Hematopoietic multipotent progenitor cell treated with erythropoietin and hydrocortisone succinate and interleukin-3 and kit ligand, for 15 days (in vitro differentiated cells): ENCODE measurements around the gene PPM1F.

Source experiments
- DNase-seq: peaks from one replicate; pipeline ENCODE4 v3.0.0-alpha.2; 2015; ENCODE audit warnings: low spot score

Gene PPM1F

GRCh38 chr22:21960200-21961126 lies 7.8 kb upstream of the PPM1F start:
- DNase-seq = no peak

GRCh38 chr22:21959274-21960074 lies 6.8 kb upstream of the PPM1F start:
- no peak for DNase-seq

DNA sequence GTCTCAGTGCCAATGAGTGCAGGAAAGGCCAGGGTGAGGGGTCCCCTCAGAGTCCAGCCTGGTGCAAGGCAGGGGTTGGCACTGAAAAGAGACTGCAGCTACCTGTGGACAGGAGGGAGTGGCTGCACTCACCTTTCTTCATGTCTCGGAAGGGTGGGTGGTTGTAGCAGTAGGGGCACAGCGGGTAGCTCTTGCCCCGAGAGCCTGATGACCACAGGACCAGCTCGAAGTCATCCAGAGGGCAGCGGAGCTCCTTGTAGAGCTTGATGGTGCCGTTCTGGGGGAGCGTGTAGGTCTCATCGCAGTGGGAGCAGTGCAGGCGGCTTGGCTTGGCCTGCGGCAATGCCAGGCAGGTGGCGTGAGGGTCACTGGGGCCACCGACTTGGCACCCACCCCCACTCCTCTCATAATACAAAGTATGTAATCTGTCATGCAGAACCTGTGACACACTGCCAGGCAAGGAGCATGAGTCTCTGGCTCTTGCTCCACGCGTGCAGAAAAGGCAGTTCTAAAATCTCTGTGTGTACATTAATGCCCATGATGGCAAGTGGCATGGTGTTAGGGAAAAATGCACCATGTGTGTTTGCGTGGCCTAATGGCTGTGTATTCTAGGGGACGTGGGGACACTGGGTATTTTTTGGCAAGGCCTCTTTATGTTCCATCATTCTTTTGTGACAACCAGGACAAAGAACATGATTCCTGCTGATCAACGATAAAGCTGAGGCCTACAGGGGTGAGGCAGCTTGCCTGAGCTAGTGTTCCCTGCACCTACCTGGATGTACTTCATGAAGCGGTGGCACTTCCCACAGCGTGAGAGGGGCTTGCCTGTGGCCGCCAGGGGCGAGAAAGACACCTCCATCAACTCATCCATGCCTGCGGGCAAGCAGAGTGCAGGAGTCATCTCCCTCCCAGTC lies 6.0 kb upstream of the PPM1F start:
- no peak for DNase-seq

DNA sequence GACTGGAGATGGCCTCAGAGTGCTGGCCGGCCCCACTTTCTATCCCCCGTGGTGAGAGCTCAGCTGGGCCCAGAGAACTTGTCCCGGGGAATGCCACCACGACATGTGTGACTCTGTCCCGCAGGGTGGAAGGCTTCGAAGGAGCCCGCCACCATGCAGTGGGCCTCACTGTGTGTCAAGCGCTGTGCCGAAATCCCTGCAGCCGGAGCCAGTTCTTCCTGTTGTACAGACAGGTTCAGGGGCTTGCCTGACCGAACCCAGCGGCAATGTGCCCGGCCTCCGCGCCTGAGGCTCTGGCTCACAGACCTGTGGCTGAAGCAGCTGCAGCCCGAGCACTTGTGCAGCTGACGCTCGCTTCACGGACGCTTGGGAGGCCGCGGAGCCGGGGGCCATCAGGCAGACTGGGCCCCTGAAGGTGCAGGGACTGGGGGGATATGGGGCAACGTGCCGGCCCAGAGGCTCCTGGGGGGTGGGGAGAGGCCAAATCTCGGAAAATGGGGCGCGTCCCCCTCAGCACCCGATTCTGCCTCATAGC lies 650 bp downstream of the PPM1F start:
- no peak for DNase-seq

DNA sequence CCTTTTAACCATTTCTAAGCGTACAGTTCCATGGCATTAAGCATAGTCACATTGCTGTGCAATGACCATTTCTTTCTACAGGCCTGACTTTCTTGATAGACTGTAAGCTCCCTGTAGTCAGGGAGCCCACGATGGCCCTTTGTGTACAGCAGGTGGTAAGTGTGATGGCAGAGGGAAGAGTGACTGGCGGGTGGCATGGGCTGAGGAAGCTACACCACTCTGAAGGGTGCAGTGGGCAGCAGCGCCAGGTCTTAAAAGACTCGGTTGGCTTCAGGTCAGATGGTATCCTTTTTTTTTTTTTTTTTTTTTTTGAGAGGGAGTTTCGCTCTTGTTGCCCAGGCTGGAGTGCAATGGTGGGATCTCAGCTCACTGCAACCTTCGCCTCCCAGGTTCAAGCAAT lies 1.6 kb downstream of the PPM1F start:
- DNase-seq = no peak

- DNase-seq = no peak
Measured at GRCh38 chr22:21949948-21950347, 2.7 kb downstream of the PPM1F start.

GRCh38 chr22:21949569-21949918 lies 3.1 kb downstream of the PPM1F start:
- no peak for DNase-seq

- no peak for DNase-seq
Measured at GRCh38 chr22:21948824-21949568, 3.7 kb downstream of the PPM1F start.

DNA sequence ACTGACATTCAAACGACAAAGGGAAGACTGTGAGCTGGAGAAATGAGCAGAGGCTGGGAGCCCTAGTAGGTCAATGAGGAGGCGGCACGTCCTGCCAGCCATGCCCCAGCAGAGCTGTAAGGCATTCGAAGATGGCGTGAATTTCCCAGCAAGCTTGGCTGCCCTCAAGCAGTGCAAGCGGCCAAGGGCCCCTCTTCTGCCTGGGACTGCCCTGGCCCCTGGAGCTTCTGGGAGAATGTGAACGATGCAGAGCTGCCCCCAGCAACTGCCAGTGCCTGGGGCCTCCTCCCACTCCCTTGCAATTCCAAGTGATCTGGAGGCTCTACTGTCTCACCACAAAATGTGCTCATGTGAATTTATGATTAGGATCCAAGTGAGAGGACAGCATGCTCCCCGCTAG lies 4.3 kb downstream of the PPM1F start:
- no peak for DNase-seq

- peak; percentile 26 for DNase-seq
Measured at GRCh38 chr22:21947040-21948014, 5.3 kb downstream of the PPM1F start.

- no peak for DNase-seq
Measured at GRCh38 chr22:21946262-21946925, 6.3 kb downstream of the PPM1F start.

DNA sequence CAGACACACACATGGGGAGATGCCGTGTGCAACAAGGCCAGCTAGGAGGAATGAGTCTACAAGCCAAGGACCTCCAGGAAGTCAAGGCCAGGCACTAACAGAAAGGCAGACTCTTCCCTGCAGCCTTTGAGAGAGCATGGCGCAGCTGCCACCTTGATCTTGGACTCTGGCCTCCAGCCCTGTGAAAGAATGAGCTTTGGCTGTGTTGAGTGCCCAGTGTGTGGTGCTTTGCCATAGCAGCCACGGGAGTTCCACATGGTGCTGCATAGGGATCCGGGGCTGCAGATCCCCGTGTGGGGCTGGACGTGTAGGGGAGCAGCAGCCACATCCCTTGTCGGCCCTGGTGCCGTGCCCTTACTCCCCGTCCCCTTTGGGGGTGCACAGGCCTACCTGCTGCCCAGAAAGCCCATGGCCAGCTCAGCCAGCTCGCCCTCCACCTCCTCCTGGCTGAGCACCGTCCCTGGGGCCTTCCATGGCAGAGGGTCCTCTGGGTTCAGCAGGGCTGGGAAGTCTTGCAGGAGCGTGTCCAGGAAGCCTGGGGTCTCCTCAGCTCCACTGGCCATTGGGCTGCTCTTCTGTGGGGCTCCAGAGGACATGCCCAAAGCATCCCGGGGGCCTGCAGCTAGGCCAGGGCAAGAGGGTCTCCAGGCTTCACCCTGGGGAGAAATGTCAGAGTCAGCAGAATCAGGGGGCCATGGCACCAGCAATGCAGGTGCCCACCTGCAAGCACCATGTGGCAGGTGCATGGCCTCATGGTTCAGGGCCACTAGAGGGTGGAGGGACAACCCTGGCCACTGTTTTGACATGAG lies 7.0 kb downstream of the PPM1F start:
- DNase-seq = no peak

- DNase-seq = no peak
Measured at GRCh38 chr22:21944871-21945270, 7.8 kb downstream of the PPM1F start.

GRCh38 chr22:21943571-21944448 lies 8.8 kb downstream of the PPM1F start:
- no peak for DNase-seq

DNA sequence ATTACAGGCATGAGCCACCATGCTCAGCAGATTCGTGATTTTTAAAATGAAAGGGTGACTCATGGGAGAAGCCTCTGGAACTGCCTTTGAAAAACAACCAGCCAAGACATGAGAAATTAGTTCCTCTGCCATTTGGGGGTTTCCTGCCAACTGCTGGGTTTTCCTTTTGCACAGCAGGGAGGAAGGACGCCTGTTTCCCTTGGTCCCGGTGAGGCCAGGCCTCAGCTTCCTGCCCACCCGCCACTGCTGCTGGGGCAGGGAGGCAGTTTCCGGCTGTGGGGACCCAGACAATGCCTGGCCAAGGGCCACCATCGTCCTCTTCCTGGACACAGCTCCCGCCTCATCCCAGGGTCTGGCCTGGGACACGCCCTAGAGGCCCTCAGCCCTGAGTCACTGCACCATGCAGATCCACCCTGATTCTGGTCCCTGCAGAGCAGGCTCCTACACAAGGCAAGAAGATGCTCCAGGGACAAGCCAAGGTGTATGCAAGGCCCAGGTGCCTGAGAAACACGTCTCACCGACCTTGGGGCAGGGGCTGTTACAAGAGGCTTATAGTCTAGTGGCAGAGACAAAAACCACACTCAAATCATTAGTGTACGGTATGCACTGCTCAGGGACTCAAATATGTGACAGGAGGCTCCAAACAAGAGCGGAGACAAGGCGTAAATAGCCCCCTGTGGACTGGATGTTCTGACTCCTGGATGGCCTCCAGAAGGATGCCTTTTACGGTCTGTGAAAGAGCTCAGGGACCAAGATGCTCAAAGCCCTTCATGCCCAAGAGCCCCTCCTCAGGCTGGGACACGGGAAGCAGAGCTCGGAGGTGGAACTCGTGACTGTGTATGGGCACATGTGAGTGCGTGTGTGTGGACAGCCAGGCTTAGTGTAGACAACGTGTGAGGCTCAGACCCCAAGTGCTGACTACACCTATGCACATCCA lies 10.0 kb downstream of the PPM1F start:
- no peak for DNase-seq

GRCh38 chr22:21941921-21942320 lies 10.7 kb downstream of the PPM1F start:
- no peak for DNase-seq
